Measurements from ENCODE around the gene ACHE.
"Not testable (repeated sequence)": the region's sequence is repeated elsewhere in the genome, so short reads cannot be mapped to it uniquely, and the experiment has no call there.

- not testable (repeated sequence) for TF ChIP-seq TAF1 (IDR thresholded peaks at IDR 0.05; ENCODE audit: borderline replicate concordance, low read depth, low read length); POLR2AphosphoS5 (IDR thresholded peaks at IDR 0.05; ENCODE audit: low read depth, low read length)
Measured at GRCh38 chr7:100919335-100919734, 23.6 kb upstream of the ACHE start.

Data from GM12892 (cell line).